Activated CD4-positive, CD25-positive, alpha-beta regulatory T cell treated with anti-CD3 and anti-CD28 coated beads, Interleukin-2, amount 50 U/mL, for 16 hours (primary cell): ENCODE measurements around the gene RPLP2.
A peak's percentile ranks its signal among the peaks of the same experiment; 100 is the strongest.

Experiments used
- DNase-seq: peaks from one replicate; pipeline ENCODE4 v3.0.0-alpha.2; 2020; ENCODE audit warnings: low read depth, low spot score

RPLP2 gene

GRCh38 chr11:773830-774229 is 35.9 kb upstream of the RPLP2 start:
- DNase-seq: no peak

GRCh38 chr11:774873-775592 is 34.7 kb upstream of the RPLP2 start:
- DNase-seq: no peak

GRCh38 chr11:776263-776560 is 33.6 kb upstream of the RPLP2 start:
- no peak for DNase-seq

- no peak for DNase-seq
These were observed 33.0 kb upstream of the RPLP2 start for GRCh38 chr11:776561-777287.

- DNase-seq: peak; percentile 89
These were observed 32.2 kb upstream of the RPLP2 start, which contains the start of gene GATD1 for GRCh38 chr11:777288-778255. GATD1 (minus strand) TSS chr11:777487; CDS start chr11:777462, 25 bp downstream.

- DNase-seq: no peak
These were observed 30.5 kb upstream of the RPLP2 start for GRCh38 chr11:778976-779954.

- DNase-seq: no peak
These were observed 29.7 kb upstream of the RPLP2 start for GRCh38 chr11:779955-780532.

GRCh38 chr11:782264-783174 is 27.2 kb upstream of the RPLP2 start:
- DNase-seq: no peak

- no peak for DNase-seq
These were observed 26.2 kb upstream of the RPLP2 start for GRCh38 chr11:783581-784015.

GRCh38 chr11:786235-787083 is 23.3 kb upstream of the RPLP2 start:
- no peak for DNase-seq

- DNase-seq: no peak
These were observed 22.6 kb upstream of the RPLP2 start for GRCh38 chr11:787084-787675.

GRCh38 chr11:788009-788640 is 21.6 kb upstream of the RPLP2 start:
- no peak for DNase-seq

GRCh38 chr11:788953-789940 is 20.5 kb upstream of the RPLP2 start:
- DNase-seq: no peak

- DNase-seq: no peak
These were observed 19.8 kb upstream of the RPLP2 start, which contains the start of gene CEND1 for GRCh38 chr11:789943-790342. CEND1 (minus strand) TSS chr11:790090; CDS start chr11:788576, 1,514 bp downstream.

GRCh38 chr11:790721-791564 is 18.8 kb upstream of the RPLP2 start:
- no peak for DNase-seq
